GM12891 (cell line): ENCODE results near the gene ERBB2.

Experiments used
- DNase-seq: peaks from one replicate; pipeline ENCODE4 v3.0.0; 2011; ENCODE audit warnings: low spot score; ENCODE audit not compliant: insufficient read length
- FAIRE-seq: peaks from 2 replicates; lab custom pipeline; 2011; peaks lifted over from hg19 to GRCh38; lab: Jason Lieb, UNC
- PAX5 ChIP-seq: IDR thresholded peaks from 2 replicates; pipeline ENCODE4 v1.6.1; 2011; ENCODE audit warnings: low read length, moderate library complexity, mild to moderate bottlenecking; ENCODE audit not compliant: insufficient read depth, severe bottlenecking
- POLR2A ChIP-seq: IDR thresholded peaks from 2 replicates; pipeline ENCODE4 v1.6.1; 2011; ENCODE audit warnings: low read depth, low read length, control low read depth
- POLR2AphosphoS5 ChIP-seq: IDR thresholded peaks from 2 replicates; pipeline ENCODE4 v1.6.1; 2011; ENCODE audit warnings: low read depth, low read length, control low read depth
- POU2F2 ChIP-seq: IDR thresholded peaks from 2 replicates; pipeline ENCODE4 v1.6.1; 2011; ENCODE audit warnings: low read depth, mild to moderate bottlenecking, control low read depth, low read length, moderate library complexity
- SPI1 ChIP-seq: IDR thresholded peaks from 2 replicates; pipeline ENCODE4 v1.6.1; 2011; ENCODE audit warnings: low read depth, low read length, control low read depth
- TAF1 ChIP-seq: IDR thresholded peaks from 2 replicates; pipeline ENCODE4 v1.6.1; 2011; ENCODE audit warnings: low read depth, low read length, control low read depth

Gene ERBB2

DNA sequence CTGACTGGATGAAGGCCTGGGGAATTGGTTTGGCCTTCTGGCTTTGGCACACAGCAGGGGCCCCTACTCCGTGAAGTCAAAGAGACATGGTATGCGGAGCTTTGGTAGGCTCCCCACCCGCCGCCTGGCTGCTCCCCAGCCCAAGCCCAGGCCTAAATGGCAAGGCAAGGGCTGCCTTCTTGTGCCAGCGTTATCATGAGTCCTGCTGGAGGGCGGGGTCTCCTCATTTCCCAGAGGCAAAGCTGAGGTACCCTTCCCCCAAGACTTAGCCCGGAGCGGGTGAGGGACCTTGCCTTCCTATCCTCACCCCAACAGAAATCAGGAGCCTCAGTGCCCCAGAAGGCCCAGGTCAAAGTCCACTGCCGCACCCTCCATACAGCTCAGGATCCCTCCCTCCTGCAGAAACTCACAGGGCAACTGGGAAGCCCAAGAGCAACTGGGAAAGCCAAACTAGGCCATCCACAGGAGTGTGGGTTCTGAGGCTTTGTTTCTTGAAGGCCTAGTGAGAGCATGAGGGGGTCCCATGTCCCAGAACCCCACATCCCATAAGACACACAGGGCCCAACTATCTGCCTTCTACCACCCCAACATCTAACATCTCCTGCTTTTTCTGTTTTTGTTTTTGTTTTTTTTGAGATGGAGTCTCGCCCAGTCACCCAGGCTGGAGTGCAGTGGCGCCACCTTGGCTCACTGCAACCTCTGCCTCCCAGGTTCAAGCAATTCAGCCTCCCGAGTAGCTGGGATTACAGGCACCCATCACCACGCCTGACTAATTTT lies 21.3 kb upstream of the ERBB2 start:
- TF ChIP-seq POLR2A (no peak), POLR2AphosphoS5 (no peak), PAX5 (no peak), POU2F2 (no peak), SPI1 (no peak), TAF1 (no peak)
- FAIRE-seq, result no peak
- DNase-seq, result no peak

DNA sequence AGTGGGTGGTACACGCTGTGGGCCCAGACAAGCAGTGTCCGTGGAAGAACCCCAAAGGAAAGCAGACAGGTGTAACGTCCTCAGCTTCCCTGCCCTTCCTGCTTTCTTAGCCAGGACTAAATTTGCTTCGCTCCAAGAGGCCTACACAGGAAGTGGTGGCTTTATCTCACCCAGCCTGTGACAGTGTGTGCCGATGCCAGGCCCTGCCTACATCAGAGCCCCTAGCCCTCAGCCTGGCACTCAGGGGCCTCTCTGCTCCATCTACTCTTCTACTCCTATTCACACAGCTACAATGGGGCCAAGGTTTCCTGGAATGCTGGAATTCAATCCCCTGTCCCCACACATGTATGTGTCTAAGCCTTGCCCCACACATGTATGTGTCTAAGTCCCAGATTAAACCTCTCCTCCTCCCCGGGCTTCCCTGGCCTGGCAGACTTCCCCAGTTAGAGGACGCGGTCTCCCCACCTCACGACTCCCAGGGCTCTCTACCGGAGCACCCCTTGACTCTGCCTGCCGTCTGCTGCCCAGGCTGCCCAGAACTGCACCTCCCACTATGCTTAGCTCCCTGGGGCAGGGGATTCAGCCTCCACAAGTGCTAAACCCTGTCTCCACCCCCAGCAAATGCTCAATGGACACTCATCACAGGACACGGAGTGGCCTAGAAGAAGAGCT lies 20.2 kb upstream of the ERBB2 start:
- FAIRE-seq (peak; percentile 88), DNase-seq (no peak)
- TF ChIP-seq POU2F2 (no peak), PAX5 (no peak), POLR2AphosphoS5 (no peak), POLR2A (no peak), SPI1 (no peak), TAF1 (no peak)

DNA sequence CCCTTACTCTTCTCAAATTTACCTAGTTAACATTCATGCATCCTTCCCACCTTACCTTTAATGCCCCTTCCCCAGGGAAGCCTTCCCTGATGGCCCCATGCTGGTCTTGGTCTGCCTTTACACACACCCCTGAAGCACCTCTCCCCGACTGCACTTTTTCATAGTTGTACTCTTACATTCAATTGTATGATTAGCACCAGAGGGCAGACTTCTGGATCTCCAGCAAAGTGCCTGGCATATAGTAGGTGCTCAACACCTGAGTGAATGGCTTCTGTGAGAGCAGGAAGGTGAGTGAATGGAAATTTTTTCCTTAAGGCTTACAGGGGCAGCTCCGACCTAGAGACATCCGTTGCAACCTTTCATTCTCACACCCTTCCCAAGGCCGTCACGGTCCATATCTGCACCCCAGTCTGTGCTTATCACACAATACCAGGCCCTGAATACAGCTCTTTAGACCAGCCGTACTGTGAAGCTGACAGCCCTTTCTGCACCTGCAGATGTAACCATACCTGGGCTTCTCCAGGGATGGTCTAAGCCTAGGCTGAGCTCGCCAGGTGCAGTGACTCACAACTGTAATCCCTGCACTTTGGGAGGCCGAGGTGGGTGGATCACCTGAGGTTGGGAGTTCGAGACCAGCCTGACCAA lies 16.4 kb upstream of the ERBB2 start:
- TF ChIP-seq SPI1, result no peak
- TF ChIP-seq POLR2A, result no peak
- TF ChIP-seq TAF1, result no peak
- no peak for TF ChIP-seq PAX5
- no peak for TF ChIP-seq POLR2AphosphoS5
- TF ChIP-seq POU2F2, result no peak
- no peak for FAIRE-seq
- no peak for DNase-seq

DNA sequence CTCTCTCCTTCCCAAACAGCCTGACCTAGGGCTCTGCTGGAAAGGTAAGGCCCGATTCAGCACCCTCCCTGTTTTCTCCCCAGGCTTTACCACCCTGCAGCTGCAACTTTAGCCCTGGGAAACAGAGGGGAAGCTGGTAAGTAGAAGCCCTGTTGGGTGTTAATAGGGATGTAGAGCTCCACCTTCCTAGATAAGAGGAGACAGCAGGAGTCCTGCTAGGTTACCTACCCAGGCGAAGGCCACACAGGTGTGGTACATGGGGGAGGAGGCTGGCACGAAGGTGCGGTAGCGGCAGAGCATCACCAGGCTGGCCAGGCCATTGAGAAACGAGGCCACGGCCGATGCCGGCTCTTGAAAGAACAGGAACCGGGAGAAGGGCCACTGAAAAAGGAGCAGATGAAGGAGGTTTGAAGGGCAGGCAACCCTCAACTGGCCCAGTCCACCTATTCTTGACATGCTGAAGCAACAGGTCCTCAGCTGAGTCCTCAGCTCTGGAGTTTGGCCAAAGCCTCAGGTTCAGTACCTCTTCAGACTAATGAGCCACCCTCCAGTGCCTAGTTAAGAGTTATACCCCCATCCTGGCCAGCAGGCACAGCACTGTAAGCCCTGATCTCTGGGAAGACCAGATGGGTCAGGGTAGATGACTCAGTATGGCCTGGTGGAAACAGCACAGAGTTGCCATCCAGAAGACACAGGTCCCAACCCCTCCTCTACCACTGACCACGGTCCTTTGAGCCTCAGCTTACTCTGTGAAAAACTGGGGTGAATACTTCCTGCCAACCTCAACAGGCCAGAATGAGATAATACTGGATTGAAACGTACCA lies 15.3 kb upstream of the ERBB2 start:
- DNase-seq (no peak), FAIRE-seq (no peak)
- no peak for TF ChIP-seq SPI1
- TF ChIP-seq POLR2AphosphoS5, result no peak
- no peak for TF ChIP-seq POLR2A
- no peak for TF ChIP-seq TAF1
- no peak for TF ChIP-seq PAX5
- TF ChIP-seq POU2F2, result no peak

DNA sequence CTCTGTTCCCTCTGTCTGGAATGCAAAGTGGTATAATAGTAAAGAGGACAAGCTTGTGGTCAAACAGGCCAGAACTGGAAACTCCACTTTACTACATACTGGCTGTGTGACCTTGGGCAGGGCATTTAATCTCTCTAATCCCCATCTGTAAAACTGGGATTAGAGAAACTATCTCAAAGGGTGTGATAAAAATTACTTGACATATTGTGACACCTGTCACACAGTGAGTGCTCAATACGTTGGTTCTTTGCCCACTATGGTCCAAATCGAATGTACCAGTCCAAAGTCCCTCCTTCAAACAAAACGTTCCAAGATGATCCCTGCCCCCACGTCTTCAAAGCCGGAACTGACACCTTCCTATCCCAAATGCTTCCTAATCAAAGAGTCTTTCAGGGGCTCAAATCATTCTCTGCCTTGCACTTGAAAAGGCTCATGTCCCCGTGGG lies 12.7 kb upstream of the ERBB2 start:
- DNase-seq (no peak), FAIRE-seq (no peak)
- TF ChIP-seq POLR2A, result no peak
- TF ChIP-seq POLR2AphosphoS5, result no peak
- no peak for TF ChIP-seq TAF1
- no peak for TF ChIP-seq SPI1
- TF ChIP-seq POU2F2, result no peak
- TF ChIP-seq PAX5, result no peak

DNA sequence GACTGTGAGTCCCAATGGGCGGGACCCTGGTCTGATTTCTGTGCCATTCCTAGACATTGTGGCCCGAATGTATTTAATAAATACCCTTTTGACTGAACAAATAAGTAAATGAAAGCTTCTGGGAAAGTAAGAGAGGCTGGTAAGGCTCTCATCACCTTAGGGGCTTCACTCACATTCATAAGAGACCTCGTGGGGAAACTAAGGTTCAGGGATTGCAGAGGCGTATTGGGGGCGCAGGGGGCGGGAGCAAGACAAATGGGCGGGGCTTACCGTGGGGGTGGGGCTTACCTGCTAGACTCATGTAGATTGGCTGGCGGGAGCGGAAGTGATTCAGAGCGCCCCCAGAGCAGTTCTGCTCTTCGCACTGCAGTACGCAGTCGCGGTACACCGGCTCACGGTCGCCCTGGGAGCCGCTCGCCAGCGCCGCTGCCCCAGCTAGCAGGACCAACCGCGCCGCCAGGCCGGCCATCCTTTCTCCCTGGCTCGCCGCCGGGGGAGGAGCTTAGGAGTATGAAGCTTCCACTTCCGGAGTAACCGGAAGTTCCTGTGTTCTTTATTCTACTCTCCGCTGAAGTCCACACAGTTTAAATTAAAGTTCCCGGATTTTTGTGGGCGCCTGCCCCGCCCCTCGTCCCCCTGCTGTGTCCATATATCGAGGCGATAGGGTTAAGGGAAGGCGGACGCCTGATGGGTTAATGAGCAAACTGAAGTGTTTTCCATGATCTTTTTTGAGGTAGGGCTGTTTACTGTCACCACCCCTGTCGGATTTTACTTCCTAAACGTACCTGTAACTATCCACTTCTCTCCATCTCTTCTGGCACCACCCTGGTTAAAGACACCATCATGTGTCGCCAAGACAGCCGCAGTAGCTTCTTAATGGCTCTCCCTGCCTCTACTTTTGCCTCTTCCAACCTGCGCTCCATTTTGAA lies 12.1 kb upstream of the ERBB2 start, which contains the start of gene PGAP3:
PGAP3 (minus strand) TSS at position 512 of the 929 bp plus-strand sequence; CDS start at position 469, 43 bp downstream.
- peak; percentile 90 for DNase-seq
- FAIRE-seq, result peak; percentile 92
- TF ChIP-seq TAF1 (peak; percentile 76), POLR2A (peak; percentile 74), POLR2AphosphoS5 (peak; percentile 77), POU2F2 (peak; percentile 46; the same call in 1 of the 2 replicates), SPI1 (peak; percentile 62; the same call in 1 of the 2 replicates), PAX5 (no peak)

DNA sequence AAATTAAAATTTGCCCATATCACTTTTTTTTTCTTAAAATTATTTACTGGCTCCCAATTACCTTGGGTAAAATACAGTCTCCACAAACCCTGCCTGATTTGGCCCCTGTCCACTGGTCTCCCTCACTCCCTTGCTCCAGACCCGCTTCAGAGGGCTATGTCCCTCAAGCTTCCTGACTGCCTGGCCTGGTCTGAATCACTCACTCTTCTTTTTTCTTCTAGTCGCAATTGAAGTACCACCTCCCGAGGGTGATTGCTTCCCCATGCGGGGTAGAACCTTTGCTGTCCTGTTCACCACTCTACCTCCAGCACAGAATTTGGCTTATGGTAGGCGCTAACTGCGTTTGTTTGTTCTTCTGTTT lies 11.4 kb upstream of the ERBB2 start:
- DNase-seq (no peak), FAIRE-seq (no peak)
- TF ChIP-seq POLR2A, result no peak
- no peak for TF ChIP-seq TAF1
- TF ChIP-seq POU2F2, result no peak
- TF ChIP-seq PAX5, result no peak
- TF ChIP-seq POLR2AphosphoS5, result no peak
- TF ChIP-seq SPI1, result no peak
